ENCODE measurements around the gene CDH23. TPM values are rescaled to one million over a fixed set of nuclear protein-coding genes. Genes with fewer than 3 reads are reported as not detected.

CDH23 gene
- total and polyA plus RNA-seq, 9 of the 15 experiments (the other 6 are each of a cell fraction or from before 2014, with no cell fraction given): 0.18 to 1.2 (median 0.47) TPM

- TF ChIP-seq ZNF445 (CRISPR knock-in tag; IDR thresholded peaks at IDR 0.05; ENCODE audit: low read depth) (no peak), FOXA1 (IDR thresholded peaks at IDR 0.05; ENCODE audit: borderline replicate concordance) (no peak), HCFC1 (IDR thresholded peaks at IDR 0.05; ENCODE audit: low read depth, low read length) (no peak), E2F1 (CRISPR knock-in tag; IDR thresholded peaks at IDR 0.05) (no peak), BRF2 (IDR thresholded peaks at IDR 0.05; ENCODE audit: borderline replicate concordance, insufficient read depth, insufficient read length) (no peak), ZNF764 (CRISPR knock-in tag; IDR thresholded peaks at IDR 0.05; ENCODE audit: low read depth) (no peak), PHB (CRISPR knock-in tag; IDR thresholded peaks at IDR 0.05) (no peak)
These were observed 106.1 kb downstream of the CDH23 start (continued) for GRCh38 chr10:71502851-71503250.

GRCh38 chr10:71504168-71504567 lies 107.4 kb downstream of the CDH23 start:
- 3% methylated on average over 2 of the region's 2 CpGs for WGBS (ENCODE audit: insufficient coverage, low coverage, missing lambda C conversion rate)
- H3K9me1 ChIP-seq (ENCODE audit: control insufficient read depth, insufficient read depth, low read length): no peaks in the 10 kb centered on the region
- CTCF ChIA-PET (ENCODE audit: low intra/inter-chr PET ratio): no interaction called here
- TF ChIP-seq GTF2A2 (tag; IDR thresholded peaks at IDR 0.05) (no peak), DMBX1 (CRISPR knock-in tag; IDR thresholded peaks at IDR 0.05; ENCODE audit: borderline replicate concordance) (no peak), TBL1XR1 (IDR thresholded peaks at IDR 0.05; ENCODE audit: low read length in 2 of 2) (no peak), ZNF41 (CRISPR knock-in tag; conservative IDR thresholded peaks at IDR 0.05) (no peak), ZNF512 (tag; IDR thresholded peaks at IDR 0.05) (no peak), ZNF239 (CRISPR knock-in tag; IDR thresholded peaks at IDR 0.05) (no peak), BRD9 (IDR thresholded peaks at IDR 0.05; ENCODE audit: low read depth, partially characterized antibody) (no peak)
- no peaks in the 10 kb centered on the region for H3K79me2 ChIP-seq (ENCODE audit: control insufficient read depth, insufficient read depth, low read length)
- BruUV-seq (replicated peaks): no TSS peak
- H3K4me2 ChIP-seq (ENCODE audit: insufficient read depth, low read length): no peak overlapping the region
- no peak overlapping the region for H2AFZ ChIP-seq (ENCODE audit: low read depth, low read length)
- no peak overlapping the region for H3K4me3 ChIP-seq
- in situ Hi-C loops (cut with MboI) (no loop called here), intact Hi-C loops (cut with micrococcal nuclease) (no loop called here)
- no peaks in the 10 kb centered on the region for H3K9me3 ChIP-seq (replicated peaks; ENCODE audit: control insufficient read depth, insufficient read depth, low read depth, low read length)
- no peak overlapping the region for H3K9ac ChIP-seq (ENCODE audit: insufficient read depth in 1 of 2, low read depth in 2 of 2, low read length in 2 of 2)
- ATAC-seq: no peak
- POLR2A ChIA-PET: interaction anchor here (1.0 kb wide), 1 partner anchor 13 kb away, joined by 3 read pairs; no protein-coding TSS in a partner anchor
- H3K36me3 ChIP-seq (ENCODE audit: control insufficient read depth, insufficient read depth, low read length): no peaks in the 10 kb centered on the region
- 0 out of 2 replicates have a peak, but pooled peaks cover 3% of the 10 kb centered on the region for H4K20me1 ChIP-seq (replicated peaks; ENCODE audit: control insufficient read depth, insufficient read depth, low read length)
- H3K27ac ChIP-seq (ENCODE audit: extremely low read depth, low read depth, low read length): no peak overlapping the region
- no peaks in the 10 kb centered on the region; a peak in 1 of 5 replicates for H3K4me1 ChIP-seq (replicated peaks in 1 of 2; ENCODE audit: control insufficient read depth in 2 of 2, insufficient read depth in 2 of 2, low read length in 2 of 2)
- DNase-seq (ENCODE audit: extremely low read depth in 1 of 4, low spot score in 3 of 4): no peak
- FAIRE-seq: no peak
- H3K27me3 ChIP-seq (ENCODE audit: control insufficient read depth in 2 of 2, insufficient read depth in 2 of 2, low read length in 2 of 2): peaks cover 41 to 61% of the 10 kb centered on the region in 2 experiments
